ENCODE results near the gene NXPH3.
"Not testable (repeated sequence)": the region's sequence is repeated elsewhere in the genome, so short reads cannot be mapped to it uniquely, and the experiment has no call there.

NXPH3 gene

DNA sequence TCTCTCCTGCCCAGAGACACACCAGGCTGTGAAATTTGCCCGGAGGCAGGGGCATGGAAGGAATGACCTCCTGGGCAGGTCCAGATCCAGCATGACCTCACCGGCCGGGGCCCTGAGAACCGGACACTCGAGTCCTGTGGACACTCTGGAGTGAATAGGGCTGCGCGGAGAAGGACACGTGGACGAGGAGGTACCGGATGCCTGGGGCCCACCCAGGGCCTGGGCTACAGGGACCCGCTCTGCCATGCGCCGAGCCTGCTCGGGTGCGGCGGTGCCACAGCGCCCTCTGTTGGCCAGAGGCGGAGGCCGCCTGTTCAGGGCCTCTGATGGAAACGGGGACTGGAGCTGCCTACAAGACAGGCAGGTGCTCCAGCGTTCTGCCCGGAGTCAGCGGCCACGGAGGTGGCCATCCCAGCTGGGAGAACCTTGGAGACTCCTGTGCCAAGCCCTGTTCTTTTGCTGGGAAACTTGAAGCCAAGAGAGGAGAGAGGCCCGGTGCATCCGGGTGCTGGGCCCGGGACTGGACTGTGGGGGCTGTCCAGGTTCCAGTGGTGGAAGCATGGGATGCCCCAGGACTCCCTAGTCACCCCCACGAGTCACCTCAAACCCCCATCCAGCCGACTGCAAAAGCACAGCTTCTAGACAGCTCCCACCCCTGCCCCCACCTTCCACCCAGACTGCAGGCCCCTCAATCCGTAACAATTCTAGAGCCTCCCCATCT, 19.3 kb upstream of the NXPH3 start:
- H3K36me3 ChIP-seq (ENCODE audit: control insufficient read depth, insufficient read depth, low read length), result no peaks in the 10 kb centered on the region
- peak overlapping the region; percentile 30; the same call in 1 of the 2 replicates for H3K4me3 ChIP-seq (ENCODE audit: low read depth, low read length)
- H3K9ac ChIP-seq (ENCODE audit: low read depth, low read length), result no peak overlapping the region; the same call in 1 of the 2 replicates
- peaks cover 4% of the 10 kb centered on the region for H3K4me1 ChIP-seq (ENCODE audit: control insufficient read depth, insufficient read depth, low read length)
- 0 out of 2 replicates have a peak, but pooled peaks cover 8% of the 10 kb centered on the region for H3K27me3 ChIP-seq (ENCODE audit: control insufficient read depth, insufficient read depth, low read length)
- H3K27ac ChIP-seq (ENCODE audit: low read depth, low read length), result no peak overlapping the region
- H3K9me3 ChIP-seq (ENCODE audit: control insufficient read depth, insufficient read depth, low read length), result no peaks in the 10 kb centered on the region

DNA sequence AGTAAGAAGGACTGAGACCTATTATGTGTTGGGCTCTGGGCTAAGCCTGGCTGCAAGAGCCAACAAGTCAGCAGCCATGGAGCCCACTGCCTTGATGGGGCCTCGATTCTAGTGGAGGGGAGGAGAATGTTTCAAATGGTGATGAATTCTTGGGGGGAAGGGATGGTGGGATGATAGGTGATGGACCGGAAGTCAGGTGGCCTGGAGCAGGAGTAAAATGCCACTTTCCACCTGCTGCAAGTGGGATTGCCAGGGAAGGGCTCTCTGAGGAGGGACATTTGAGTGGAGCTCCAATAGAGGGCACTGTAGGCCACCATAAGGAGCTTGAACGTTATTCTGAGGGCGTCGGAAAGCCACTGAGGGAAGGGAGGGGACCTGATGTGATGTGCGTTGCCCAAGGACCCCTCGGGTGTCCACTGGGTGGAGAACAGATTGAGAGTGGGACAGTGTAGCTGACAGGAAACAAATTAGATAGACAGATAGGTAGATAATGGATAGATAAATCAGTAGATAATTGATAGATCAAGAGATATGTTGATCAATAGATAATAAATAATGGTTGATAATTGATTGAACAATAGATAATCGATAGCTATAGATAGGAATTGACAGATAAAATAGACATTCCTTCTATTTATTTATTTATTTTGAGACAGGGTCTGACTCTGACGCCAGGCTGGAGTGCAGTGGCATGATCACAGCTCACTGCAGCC, 18.2 kb upstream of the NXPH3 start:
- Histone ChIP-seq H3K27me3 (ENCODE audit: control insufficient read depth, insufficient read depth, low read length) (0 out of 2 replicates have a peak, but pooled peaks cover 8% of the 10 kb centered on the region), H3K4me3 (ENCODE audit: low read depth, low read length) (no peak overlapping the region), H3K9me3 (ENCODE audit: control insufficient read depth, insufficient read depth, low read length) (no peaks in the 10 kb centered on the region), H3K36me3 (ENCODE audit: control insufficient read depth, insufficient read depth, low read length) (no peaks in the 10 kb centered on the region), H3K4me1 (ENCODE audit: control insufficient read depth, insufficient read depth, low read length) (peaks cover 4% of the 10 kb centered on the region), H3K27ac (ENCODE audit: low read depth, low read length) (no peak overlapping the region), H3K9ac (ENCODE audit: low read depth, low read length) (no peak overlapping the region)

DNA sequence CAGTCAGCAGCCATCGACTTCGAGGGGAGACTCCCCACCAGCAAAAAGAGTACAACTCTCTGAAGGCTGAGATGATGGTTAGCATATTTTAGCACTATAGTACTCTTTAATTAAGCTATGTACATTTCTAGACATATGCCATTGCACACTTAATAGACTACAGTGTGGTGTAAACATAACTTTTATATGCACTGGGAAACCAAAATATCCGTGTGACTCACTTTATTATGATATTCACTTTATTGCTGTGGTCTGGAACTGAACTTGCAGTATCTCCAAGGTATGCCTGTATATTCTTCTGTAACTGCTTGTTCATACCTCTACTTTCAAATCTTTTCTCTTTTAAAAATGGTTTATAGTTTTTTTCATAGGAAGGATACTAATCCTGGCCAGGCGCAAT, 11.0 kb upstream of the NXPH3 start:
- Histone ChIP-seq H3K9me3 (ENCODE audit: control insufficient read depth, insufficient read depth, low read length) (no peaks in the 10 kb centered on the region), H3K4me3 (ENCODE audit: low read depth, low read length) (no peak overlapping the region), H3K27ac (ENCODE audit: low read depth, low read length) (no peak overlapping the region), H3K4me1 (ENCODE audit: control insufficient read depth, insufficient read depth, low read length) (no peaks in the 10 kb centered on the region), H3K9ac (ENCODE audit: low read depth, low read length) (no peak overlapping the region), H3K36me3 (ENCODE audit: control insufficient read depth, insufficient read depth, low read length) (no peaks in the 10 kb centered on the region), H3K27me3 (ENCODE audit: control insufficient read depth, insufficient read depth, low read length) (no peaks in the 10 kb centered on the region)

- H3K9me3 ChIP-seq (ENCODE audit: control insufficient read depth, insufficient read depth, low read length), result no peaks in the 10 kb centered on the region
These were observed 9.7 kb upstream of the NXPH3 start for GRCh38 chr17:49565948-49566491.

GRCh38 chr17:49566668-49567071, 9.0 kb upstream of the NXPH3 start:
- H3K9ac ChIP-seq (ENCODE audit: low read depth, low read length), result no peak overlapping the region
- no peaks in the 10 kb centered on the region for H3K9me3 ChIP-seq (ENCODE audit: control insufficient read depth, insufficient read depth, low read length)
- peaks cover 14% of the 10 kb centered on the region for H3K27me3 ChIP-seq (ENCODE audit: control insufficient read depth, insufficient read depth, low read length)
- H3K4me3 ChIP-seq (ENCODE audit: low read depth, low read length), result no peak overlapping the region
- no peaks in the 10 kb centered on the region for H3K36me3 ChIP-seq (ENCODE audit: control insufficient read depth, insufficient read depth, low read length)
- no peak overlapping the region for H3K27ac ChIP-seq (ENCODE audit: low read depth, low read length)
- no peaks in the 10 kb centered on the region for H3K4me1 ChIP-seq (ENCODE audit: control insufficient read depth, insufficient read depth, low read length)

More at GRCh38 chr17:49565948-49566491, 9.7 kb upstream of the NXPH3 start:
- H3K4me3 ChIP-seq (ENCODE audit: low read depth, low read length), result no peak overlapping the region
- H3K9ac ChIP-seq (ENCODE audit: low read depth, low read length), result no peak overlapping the region
- H3K36me3 ChIP-seq (ENCODE audit: control insufficient read depth, insufficient read depth, low read length), result no peaks in the 10 kb centered on the region
- no peak overlapping the region for H3K27ac ChIP-seq (ENCODE audit: low read depth, low read length)
- H3K4me1 ChIP-seq (ENCODE audit: control insufficient read depth, insufficient read depth, low read length), result no peaks in the 10 kb centered on the region
- H3K27me3 ChIP-seq (ENCODE audit: control insufficient read depth, insufficient read depth, low read length), result peaks cover 7% of the 10 kb centered on the region

- no peak overlapping the region for H3K4me3 ChIP-seq (ENCODE audit: low read depth, low read length)
- no peaks in the 10 kb centered on the region for H3K4me1 ChIP-seq (ENCODE audit: control insufficient read depth, insufficient read depth, low read length)
- peaks cover 17% of the 10 kb centered on the region for H3K27me3 ChIP-seq (ENCODE audit: control insufficient read depth, insufficient read depth, low read length)
- no peak overlapping the region for H3K9ac ChIP-seq (ENCODE audit: low read depth, low read length)
- H3K27ac ChIP-seq (ENCODE audit: low read depth, low read length), result no peak overlapping the region
- no peaks in the 10 kb centered on the region for H3K36me3 ChIP-seq (ENCODE audit: control insufficient read depth, insufficient read depth, low read length)
- H3K9me3 ChIP-seq (ENCODE audit: control insufficient read depth, insufficient read depth, low read length), result no peaks in the 10 kb centered on the region
These were observed 8.6 kb upstream of the NXPH3 start for GRCh38 chr17:49567104-49567521.

- Histone ChIP-seq H3K27me3 (ENCODE audit: control insufficient read depth, insufficient read depth, low read length) (peaks cover 19% of the 10 kb centered on the region), H3K27ac (ENCODE audit: low read depth, low read length) (no peak overlapping the region), H3K4me1 (ENCODE audit: control insufficient read depth, insufficient read depth, low read length) (no peaks in the 10 kb centered on the region), H3K4me3 (ENCODE audit: low read depth, low read length) (peak overlapping the region; percentile 58), H3K9ac (ENCODE audit: low read depth, low read length) (no peak overlapping the region), H3K36me3 (ENCODE audit: control insufficient read depth, insufficient read depth, low read length) (no peaks in the 10 kb centered on the region), H3K9me3 (ENCODE audit: control insufficient read depth, insufficient read depth, low read length) (no peaks in the 10 kb centered on the region)
These were observed 7.6 kb upstream of the NXPH3 start for GRCh38 chr17:49567871-49568694.

DNA sequence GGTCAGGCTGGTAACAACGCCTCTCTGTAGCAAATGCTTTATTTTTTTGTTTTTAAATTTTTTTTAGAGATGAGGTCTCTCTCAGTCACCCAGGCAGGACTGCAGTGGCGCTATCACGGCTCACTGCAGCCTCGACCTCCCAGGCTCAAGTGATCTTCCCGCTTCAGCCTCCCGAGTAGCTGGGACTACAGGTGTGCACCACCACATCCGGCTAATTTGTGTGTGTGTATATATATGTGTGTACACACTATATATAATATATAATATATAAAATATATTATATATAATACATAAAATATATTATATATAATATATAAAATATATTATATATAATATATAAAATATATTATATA, 7.0 kb upstream of the NXPH3 start:
- H3K9ac ChIP-seq (ENCODE audit: low read depth, low read length); H3K27ac ChIP-seq (ENCODE audit: low read depth, low read length); H3K36me3 ChIP-seq (ENCODE audit: control insufficient read depth, insufficient read depth, low read length); H3K4me1 ChIP-seq (ENCODE audit: control insufficient read depth, insufficient read depth, low read length); H3K9me3 ChIP-seq (ENCODE audit: control insufficient read depth, insufficient read depth, low read length); H3K4me3 ChIP-seq (ENCODE audit: low read depth, low read length): not testable (repeated sequence)
- H3K27me3 ChIP-seq (ENCODE audit: control insufficient read depth, insufficient read depth, low read length), result peaks cover 22% of the 10 kb centered on the region

DNA sequence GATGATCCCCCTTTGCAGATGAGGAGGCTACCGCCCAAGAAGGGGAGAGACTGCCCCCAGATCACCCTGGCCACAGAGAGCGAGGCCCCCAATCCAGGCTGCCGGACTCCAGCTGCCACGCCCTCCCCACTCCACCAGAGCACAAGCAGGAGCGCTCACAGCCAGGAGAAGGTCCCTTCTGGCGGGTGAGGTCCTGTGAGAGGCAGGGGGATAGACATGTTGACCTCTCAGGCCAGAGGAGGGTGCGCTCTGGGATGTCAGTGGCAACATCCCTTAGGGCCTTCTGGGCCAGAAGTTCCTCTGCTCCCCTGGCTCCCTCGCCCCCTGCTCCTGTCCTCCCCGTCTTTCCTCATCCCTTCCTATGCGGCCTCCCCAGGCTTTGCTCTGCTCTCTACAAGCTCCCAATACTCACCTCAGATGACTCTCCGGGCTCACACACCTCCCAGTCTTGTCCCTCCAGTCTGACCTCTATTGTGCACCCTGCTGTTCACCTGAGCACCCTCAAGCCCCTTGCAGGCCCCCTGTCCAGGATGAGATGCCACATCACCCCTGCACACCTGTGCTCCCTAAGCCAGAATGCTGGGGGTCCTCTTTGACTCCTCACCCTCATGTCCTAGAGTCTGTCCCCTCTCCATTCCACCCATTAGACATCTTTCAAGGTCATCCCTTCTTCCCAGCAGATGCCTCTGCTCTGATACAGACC, 5.0 kb upstream of the NXPH3 start:
- H3K27me3 ChIP-seq (ENCODE audit: control insufficient read depth, insufficient read depth, low read length), result peaks cover 29% of the 10 kb centered on the region
- no peaks in the 10 kb centered on the region for H3K9me3 ChIP-seq (ENCODE audit: control insufficient read depth, insufficient read depth, low read length)
- H3K9ac ChIP-seq (ENCODE audit: low read depth, low read length), result no peak overlapping the region
- H3K4me1 ChIP-seq (ENCODE audit: control insufficient read depth, insufficient read depth, low read length), result peaks cover 18% of the 10 kb centered on the region
- H3K27ac ChIP-seq (ENCODE audit: low read depth, low read length), result no peak overlapping the region
- no peak overlapping the region; the same call in 1 of the 2 replicates for H3K4me3 ChIP-seq (ENCODE audit: low read depth, low read length)
- no peaks in the 10 kb centered on the region for H3K36me3 ChIP-seq (ENCODE audit: control insufficient read depth, insufficient read depth, low read length)

GRCh38 chr17:49571283-49571682, 4.4 kb upstream of the NXPH3 start:
- H3K27ac ChIP-seq (ENCODE audit: low read depth, low read length), result no peak overlapping the region
- no peaks in the 10 kb centered on the region for H3K9me3 ChIP-seq (ENCODE audit: control insufficient read depth, insufficient read depth, low read length)
- H3K4me3 ChIP-seq (ENCODE audit: low read depth, low read length), result no peak overlapping the region
- H3K27me3 ChIP-seq (ENCODE audit: control insufficient read depth, insufficient read depth, low read length), result peaks cover 29% of the 10 kb centered on the region
- no peak overlapping the region for H3K9ac ChIP-seq (ENCODE audit: low read depth, low read length)
- peaks cover 18% of the 10 kb centered on the region for H3K4me1 ChIP-seq (ENCODE audit: control insufficient read depth, insufficient read depth, low read length)
- H3K36me3 ChIP-seq (ENCODE audit: control insufficient read depth, insufficient read depth, low read length), result no peaks in the 10 kb centered on the region
